ENCODE measurements around the gene TRO. TPM values are rescaled to one million over a fixed set of nuclear protein-coding genes. Genes with fewer than 3 reads are reported as not detected.

The TRO gene
- 127 TPM for polyA plus RNA-seq (ENCODE audit: insufficient read length)

GRCh38 chrX:54920610-54921426 lies at the start of gene TRO:
TSS of gene TRO (plus strand) at chrX:54920824. CDS start at chrX:54922247, 1,423 bp downstream.
- peak; percentile 58 for DNase-seq

GRCh38 chrX:54885740-54886139 lies 34.9 kb upstream of the TRO start:
- DNase-seq: no peak

GRCh38 chrX:54891573-54891972 lies 29.1 kb upstream of the TRO start:
- no peak for DNase-seq

- no peak for DNase-seq
Measured at GRCh38 chrX:54894159-54894558, 26.5 kb upstream of the TRO start.

- DNase-seq: no peak
Measured at GRCh38 chrX:54909941-54910340, 10.7 kb upstream of the TRO start.

GRCh38 chrX:54921427-54922021 lies 900 bp downstream of the TRO start:
- DNase-seq: peak; percentile 85

- DNase-seq: no peak
Measured at GRCh38 chrX:54922547-54922946, 1.9 kb downstream of the TRO start.

GRCh38 chrX:54923376-54923775 lies 2.8 kb downstream of the TRO start:
- DNase-seq: no peak

GRCh38 chrX:54926978-54927377 lies 6.4 kb downstream of the TRO start:
- no peak for DNase-seq

- no peak for DNase-seq
Measured at GRCh38 chrX:54928876-54929275, 8.3 kb downstream of the TRO start.

GRCh38 chrX:54930291-54931049 lies 9.8 kb downstream of the TRO start:
- DNase-seq: no peak

- DNase-seq: no peak
Measured at GRCh38 chrX:54931107-54931506, 10.5 kb downstream of the TRO start.

GRCh38 chrX:54933150-54933826 lies 12.7 kb downstream of the TRO start:
- DNase-seq: no peak

- DNase-seq: no peak
Measured at GRCh38 chrX:54934058-54934457, 13.4 kb downstream of the TRO start.

- no peak for DNase-seq
Measured at GRCh38 chrX:54934890-54935289, 14.3 kb downstream of the TRO start.

GRCh38 chrX:54935306-54935705 lies 14.7 kb downstream of the TRO start:
- DNase-seq: no peak

- no peak for DNase-seq
Measured at GRCh38 chrX:54937416-54937815, 16.8 kb downstream of the TRO start.

GRCh38 chrX:54944816-54945215 lies 24.2 kb downstream of the TRO start:
- DNase-seq: no peak

GRCh38 chrX:54945224-54945623 lies 24.6 kb downstream of the TRO start:
- no peak for DNase-seq

- no peak for DNase-seq
Measured at GRCh38 chrX:54950730-54951375, 30.2 kb downstream of the TRO start.

- no peak for DNase-seq
Measured at GRCh38 chrX:54961750-54962149, 41.1 kb downstream of the TRO start.

- no peak for DNase-seq
Measured at GRCh38 chrX:54964766-54965497, 44.3 kb downstream of the TRO start.
